ENCODE data around the gene SLC23A1. TPM values are rescaled to one million over a fixed set of nuclear protein-coding genes. Genes with fewer than 3 reads are reported as not detected.
A peak's percentile ranks its signal among the peaks of the same experiment; 100 is the strongest.
"Not testable (repeated sequence)": the region's sequence is repeated elsewhere in the genome, so short reads cannot be mapped to it uniquely, and the experiment has no call there.

SLC23A1 gene
- total RNA-seq, 1 experiment from 2014 or later, result not detected

DNA sequence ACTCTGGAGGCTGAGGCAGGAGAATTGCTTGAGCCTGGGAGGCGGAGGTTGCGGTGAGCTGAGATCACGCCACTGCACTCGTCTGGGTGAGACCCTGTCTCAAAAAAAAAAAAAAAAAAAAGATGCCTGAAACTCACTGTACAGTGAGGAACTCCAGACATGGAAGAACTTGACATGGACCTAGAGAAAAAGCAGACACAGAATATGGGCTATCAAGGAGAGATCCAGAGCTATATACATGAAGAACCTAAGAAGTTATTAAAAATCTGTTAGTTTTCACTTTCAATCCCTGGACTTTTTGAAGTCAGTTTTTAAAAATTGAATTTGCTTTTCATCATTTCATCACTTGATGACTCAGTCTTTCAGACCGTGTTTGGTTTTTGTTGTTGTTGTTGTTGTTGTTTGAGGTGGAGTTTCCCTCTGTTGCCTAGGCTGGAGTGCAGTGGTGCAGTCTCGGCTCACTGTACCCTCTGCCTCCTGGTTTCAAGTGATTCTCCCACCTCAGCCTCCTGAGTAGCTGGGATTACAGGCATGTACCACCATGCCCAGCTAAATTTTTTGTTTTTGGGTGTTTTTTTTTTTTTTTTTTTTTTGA, 21.2 kb downstream of the SLC23A1 start:
- no peak for DNase-seq
- Histone ChIP-seq H3K9me3 (no peaks in the 10 kb centered on the region), H3K27me3 (no peaks in the 10 kb centered on the region), H3K36me3 (peaks cover 61% of the 10 kb centered on the region), H3K4me3 (no peak overlapping the region)

DNA sequence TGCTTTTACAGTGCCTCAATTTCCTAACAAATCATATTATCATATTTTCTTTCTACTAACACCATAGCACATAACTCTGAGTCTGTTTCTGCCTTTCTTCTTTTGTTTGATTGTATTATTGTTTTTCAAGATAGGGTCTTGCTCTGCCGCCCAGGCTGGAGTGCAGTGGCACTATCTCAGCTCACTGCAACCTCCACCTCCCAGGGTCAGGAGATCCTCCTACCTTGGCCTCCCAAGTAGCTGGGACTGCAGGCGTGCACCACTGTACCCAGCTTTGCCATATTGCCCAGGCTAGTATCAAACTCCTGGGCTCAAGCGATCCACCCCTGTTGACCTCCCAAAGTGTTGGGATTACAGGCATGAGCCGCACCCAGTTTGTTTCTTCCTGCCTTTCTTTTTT, 22.7 kb downstream of the SLC23A1 start:
- no peak for DNase-seq
- Histone ChIP-seq H3K27me3 (no peaks in the 10 kb centered on the region), H3K4me3 (no peak overlapping the region), H3K36me3 (peaks cover 53% of the 10 kb centered on the region), H3K9me3 (no peaks in the 10 kb centered on the region)

DNA sequence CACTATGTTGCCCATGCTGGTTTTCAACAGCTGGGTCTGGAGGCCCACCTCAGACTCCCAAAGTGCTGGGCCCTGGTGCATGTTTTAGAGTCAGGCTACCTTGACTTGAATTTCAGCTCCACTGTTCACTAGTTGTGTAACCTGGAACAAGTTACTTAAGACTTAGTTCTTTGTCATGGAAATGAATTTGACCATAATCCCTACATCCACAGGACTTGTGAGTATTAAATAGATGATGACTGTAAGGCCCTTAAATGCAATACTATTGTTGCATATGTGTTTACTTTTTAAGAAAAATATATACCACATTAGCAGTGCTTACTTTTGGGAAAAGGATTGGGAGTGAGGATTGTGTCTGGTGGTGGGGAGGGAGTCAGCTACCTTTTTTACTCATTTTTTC, 25.0 kb downstream of the SLC23A1 start:
- no peak overlapping the region for H3K4me3 ChIP-seq
- DNase-seq, result no peak
- H3K9me3 ChIP-seq, result peaks cover 11% of the 10 kb centered on the region
- H3K36me3 ChIP-seq, result peaks cover 45% of the 10 kb centered on the region
- no peaks in the 10 kb centered on the region for H3K27me3 ChIP-seq

DNA sequence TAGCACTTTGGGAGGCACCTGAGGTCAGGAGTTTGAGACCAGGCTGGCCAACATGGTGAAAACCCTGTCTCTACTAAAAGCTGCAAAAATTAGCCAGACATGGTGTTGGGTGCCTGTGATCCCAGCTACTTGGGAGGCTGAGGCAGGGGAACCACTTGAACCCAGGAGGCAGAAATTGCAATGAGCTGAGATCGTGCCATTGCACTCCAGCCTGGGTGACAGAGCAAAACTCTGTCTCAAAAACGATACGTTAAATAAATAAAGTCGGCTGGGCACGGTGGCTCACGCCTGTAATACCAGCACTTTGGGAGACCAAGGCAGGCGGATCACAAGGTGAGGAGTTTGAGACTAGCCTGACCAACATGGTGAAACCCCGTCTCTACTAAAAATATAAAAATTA, 27.2 kb downstream of the SLC23A1 start:
- H3K9me3 ChIP-seq, result peaks cover 12% of the 10 kb centered on the region
- not testable (repeated sequence) for DNase-seq, H3K27me3 ChIP-seq, H3K4me3 ChIP-seq
- H3K36me3 ChIP-seq, result peaks cover 54% of the 10 kb centered on the region

DNA sequence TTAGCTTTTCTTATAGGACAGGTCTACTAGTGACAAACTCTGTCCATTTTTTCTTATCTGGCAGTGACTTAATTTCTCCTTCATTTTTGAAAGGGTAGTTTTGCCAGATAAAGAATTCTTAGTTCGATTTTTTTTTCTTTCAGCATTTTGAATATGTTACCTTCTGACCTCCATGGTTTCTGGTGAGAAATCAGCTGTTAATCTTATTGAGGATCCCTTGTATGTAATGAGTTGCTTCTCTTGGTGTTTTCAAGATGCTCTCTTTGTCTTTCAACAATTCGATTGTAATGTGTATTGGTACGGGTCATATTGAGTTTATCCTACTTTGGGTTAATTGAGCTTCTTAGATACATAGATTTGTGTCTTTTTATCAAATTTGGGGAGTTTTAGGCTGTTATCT, 28.9 kb downstream of the SLC23A1 start:
- H3K4me3 ChIP-seq, result no peak overlapping the region
- DNase-seq, result no peak
- H3K36me3 ChIP-seq, result peaks cover 52% of the 10 kb centered on the region
- H3K27me3 ChIP-seq, result no peaks in the 10 kb centered on the region
- peaks cover 12% of the 10 kb centered on the region for H3K9me3 ChIP-seq

DNA sequence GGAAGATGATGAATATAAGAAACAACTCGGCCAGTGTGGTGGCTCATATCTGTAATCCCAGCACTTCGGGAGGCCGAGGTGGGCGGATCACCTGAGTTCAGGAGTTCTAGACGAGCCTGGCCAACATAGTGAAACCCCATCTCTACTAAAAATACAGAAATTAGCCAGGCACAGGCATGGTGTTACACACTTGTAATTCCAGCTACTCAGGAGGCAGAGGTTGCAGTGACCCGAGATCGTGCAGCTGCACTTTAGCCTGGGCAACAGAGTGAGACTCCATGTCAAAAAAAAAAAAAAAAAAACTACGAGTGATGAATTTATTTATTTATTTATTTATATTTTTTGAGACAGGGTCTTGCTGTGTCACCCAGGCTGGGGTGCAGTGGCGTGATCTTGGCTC, 35.2 kb downstream of the SLC23A1 start:
- not testable (repeated sequence) for DNase-seq, H3K27me3 ChIP-seq, H3K4me3 ChIP-seq, H3K9me3 ChIP-seq
- peaks cover 63% of the 10 kb centered on the region for H3K36me3 ChIP-seq

DNA sequence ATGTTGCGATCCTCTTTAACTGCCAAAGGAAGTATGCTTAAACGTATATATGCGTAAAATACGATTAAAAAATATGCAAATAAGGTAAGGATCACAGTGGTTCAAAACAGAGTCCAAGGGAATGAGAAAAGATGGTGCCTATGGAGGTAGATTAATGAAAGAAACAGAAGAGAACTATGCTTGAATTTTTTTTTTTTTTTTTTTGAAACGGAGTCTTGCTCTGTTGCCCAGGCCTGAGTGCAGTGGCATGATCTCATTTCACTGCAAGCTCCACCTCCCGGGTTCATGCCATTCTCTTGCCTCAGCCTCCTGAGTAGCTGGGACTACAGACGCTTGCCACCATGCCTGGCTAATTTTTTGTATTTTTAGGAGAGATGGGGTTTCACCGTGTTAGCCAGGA, 37.7 kb downstream of the SLC23A1 start:
- H3K36me3 ChIP-seq, result peaks cover 51% of the 10 kb centered on the region
- H3K9me3 ChIP-seq, H3K27me3 ChIP-seq, DNase-seq, H3K4me3 ChIP-seq: not testable (repeated sequence)

DNA sequence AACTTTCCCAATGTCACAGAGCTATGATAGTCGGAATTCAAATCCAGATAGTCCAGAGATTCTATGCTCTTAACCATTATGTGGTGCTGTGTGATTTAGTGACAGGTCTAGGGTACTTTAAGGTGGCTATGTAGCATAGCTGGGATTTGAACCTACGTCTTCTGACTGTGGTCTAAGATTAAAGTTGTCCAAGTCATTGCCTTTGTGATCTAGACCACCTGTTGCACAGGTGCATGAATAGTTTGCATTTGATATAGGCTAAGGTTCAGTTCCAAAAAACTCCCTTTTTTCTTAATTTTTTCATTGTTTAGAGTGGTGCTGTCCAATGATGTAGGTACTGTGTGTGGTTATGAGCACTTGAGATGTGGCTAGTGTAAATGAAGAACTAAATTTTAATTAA, 38.9 kb downstream of the SLC23A1 start:
- no peaks in the 10 kb centered on the region for H3K27me3 ChIP-seq
- H3K36me3 ChIP-seq, result peaks cover 45% of the 10 kb centered on the region
- no peak overlapping the region for H3K4me3 ChIP-seq
- H3K9me3 ChIP-seq, result no peaks in the 10 kb centered on the region
- DNase-seq, result no peak

DNA sequence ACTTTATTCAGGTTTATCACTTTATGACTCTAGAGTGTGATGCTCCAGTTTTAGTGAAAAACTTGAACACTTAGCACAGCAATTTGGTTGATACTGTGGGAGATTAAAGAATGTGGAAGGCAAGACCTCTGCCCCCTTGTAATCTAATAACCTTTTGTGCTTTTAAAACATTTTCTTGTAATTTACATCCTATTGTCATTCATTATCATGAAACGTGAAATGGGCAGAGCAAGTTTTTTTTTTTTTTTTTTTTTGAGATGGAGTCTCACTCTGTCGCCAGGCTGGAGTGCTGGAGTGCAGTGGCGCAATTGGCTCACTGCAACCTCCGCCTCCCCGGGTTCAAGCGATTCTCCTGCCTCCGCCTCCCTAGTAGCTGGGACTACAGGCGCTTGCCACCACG, 39.6 kb downstream of the SLC23A1 start:
- Histone ChIP-seq H3K4me3 (peak overlapping the region; percentile 96), H3K27me3 (no peaks in the 10 kb centered on the region), H3K36me3 (peaks cover 39% of the 10 kb centered on the region), H3K9me3 (no peaks in the 10 kb centered on the region)
- no peak for DNase-seq

DNA sequence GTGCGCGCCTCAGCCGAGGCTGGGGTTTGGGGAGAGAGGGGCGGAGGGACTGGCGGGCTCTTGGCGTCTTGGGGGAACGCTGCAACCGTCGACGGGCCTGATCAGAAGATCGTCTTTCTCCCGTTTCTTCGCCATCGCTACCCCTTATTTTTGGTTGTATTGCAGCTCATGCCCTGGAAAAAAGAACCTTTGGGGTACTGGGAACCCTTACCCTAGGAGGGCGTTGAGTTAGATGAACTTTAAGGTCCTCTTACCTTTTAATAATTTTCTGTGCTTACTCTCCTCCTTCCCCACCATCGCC, 40.7 kb downstream of the SLC23A1 start:
- no peaks in the 10 kb centered on the region for H3K9me3 ChIP-seq
- H3K27me3 ChIP-seq, result no peaks in the 10 kb centered on the region
- peaks cover 35% of the 10 kb centered on the region for H3K36me3 ChIP-seq
- DNase-seq, result no peak
- H3K4me3 ChIP-seq, result peak overlapping the region; percentile 96

DNA sequence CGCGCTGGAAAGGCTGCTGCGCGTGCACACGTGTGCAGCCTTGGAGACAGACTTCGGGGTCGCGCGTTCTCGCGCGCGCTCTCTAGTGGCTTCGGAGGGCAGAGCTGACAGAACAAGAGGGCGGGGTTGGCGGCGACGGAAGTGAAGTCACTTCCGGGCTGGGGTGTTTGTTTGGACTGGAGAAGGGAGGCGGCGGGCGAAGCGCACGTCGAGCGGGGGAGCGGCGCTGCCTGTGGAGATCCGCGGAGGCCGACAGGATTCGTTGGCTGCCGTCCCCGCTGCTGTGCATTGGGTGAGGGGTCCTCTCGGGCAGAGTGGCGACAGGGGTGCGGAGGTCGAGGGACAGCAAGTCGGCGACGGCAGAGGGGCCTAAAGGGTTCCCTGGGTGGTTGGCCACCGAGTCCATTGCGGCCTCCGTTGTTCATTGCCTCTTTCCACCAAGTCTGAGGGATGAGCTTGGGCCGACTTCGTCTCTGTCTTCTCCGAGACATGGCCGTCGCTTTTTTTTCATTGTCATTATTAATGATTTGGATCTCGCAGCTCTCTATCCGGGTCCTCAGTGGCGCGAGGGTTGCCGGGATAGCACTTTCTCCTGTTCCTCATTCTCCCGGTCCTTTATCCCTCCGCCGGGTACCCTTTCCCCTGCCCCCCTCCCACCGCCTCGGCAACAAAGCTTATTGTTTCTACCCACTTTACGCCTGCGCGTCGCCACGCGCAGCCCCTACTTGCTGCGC, 41.2 kb downstream of the SLC23A1 start, which contains the start of gene PAIP2:
Gene PAIP2, plus strand, starts transcription at position 166 of the 734 bp plus-strand sequence. CDS start 21,931 bp downstream, outside the sequence.
- Histone ChIP-seq H3K9me3 (no peaks in the 10 kb centered on the region), H3K27me3 (no peaks in the 10 kb centered on the region), H3K4me3 (peak within 1 kb of the TSS; percentile 96), H3K36me3 (peaks cover 33% of the 10 kb centered on the region)
- peak; percentile 99 for DNase-seq

DNA sequence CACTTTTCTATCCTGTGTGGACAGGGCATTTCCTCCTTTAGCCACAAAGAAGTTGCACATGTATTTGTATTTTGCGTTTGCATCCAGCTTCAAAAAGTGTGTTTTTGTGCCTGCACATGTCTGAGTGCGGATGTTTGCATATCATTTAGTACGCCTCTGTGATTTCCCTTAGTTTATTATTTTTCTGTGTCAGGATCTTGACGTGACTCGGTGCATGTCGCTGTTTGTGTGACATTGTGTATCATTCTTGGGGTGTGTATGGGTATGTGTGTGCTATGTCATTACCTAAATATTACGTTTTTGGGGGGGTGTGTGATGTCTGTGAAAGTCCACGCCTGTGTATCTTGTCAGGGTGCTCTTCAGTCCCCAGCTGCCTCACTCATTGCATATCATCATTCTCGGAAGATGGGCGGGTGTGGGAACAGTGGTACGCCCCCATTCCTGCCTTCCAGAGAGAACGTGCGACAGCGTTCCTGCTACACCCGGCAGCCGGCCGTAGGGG, 41.9 kb downstream of the SLC23A1 start:
- DNase-seq, result no peak
- peak overlapping the region; percentile 96 for H3K4me3 ChIP-seq
- no peaks in the 10 kb centered on the region for H3K27me3 ChIP-seq
- H3K36me3 ChIP-seq, result peaks cover 27% of the 10 kb centered on the region
- no peaks in the 10 kb centered on the region for H3K9me3 ChIP-seq

DNA sequence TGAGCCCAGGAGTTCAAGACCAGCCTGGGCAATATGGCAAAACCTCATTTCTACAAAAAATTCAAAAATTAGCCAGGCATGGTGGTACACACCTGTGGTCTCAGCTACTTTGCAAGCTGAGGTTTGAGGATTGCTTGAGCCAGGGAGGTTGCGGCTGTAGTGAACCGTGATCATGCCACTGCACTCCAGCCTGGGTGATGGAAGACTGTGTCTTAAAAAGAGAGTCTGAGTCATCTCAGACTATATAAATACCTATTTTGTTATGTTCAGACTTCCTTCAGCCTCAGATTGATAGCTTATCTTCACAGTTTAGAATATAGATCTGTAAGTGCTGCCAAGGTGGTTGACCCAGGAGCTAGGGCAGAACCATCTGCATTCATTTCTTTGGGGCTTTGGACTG, 43.0 kb downstream of the SLC23A1 start:
- Histone ChIP-seq H3K4me3 (no peak overlapping the region), H3K27me3 (no peaks in the 10 kb centered on the region), H3K9me3 (no peaks in the 10 kb centered on the region), H3K36me3 (peaks cover 19% of the 10 kb centered on the region)
- no peak for DNase-seq

DNA sequence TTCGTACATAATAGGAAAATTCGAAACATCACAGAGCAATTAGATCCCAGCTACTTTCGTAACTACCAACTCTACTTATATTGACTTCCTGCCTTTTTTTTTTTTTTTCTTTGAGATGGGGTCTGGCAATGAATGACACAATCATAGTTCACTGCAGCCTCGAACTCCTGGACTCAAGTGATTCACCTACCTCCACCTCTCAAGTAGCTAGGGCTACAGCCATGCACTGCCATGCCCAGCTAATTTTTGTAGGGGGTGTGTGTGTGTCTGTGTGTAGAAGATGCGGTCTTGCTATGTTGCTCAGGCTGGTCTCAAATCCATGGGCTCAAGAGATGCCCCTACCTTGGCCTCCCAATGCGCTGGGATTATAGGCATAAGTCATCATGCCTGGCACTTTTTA, 47.3 kb downstream of the SLC23A1 start:
- peaks cover 36% of the 10 kb centered on the region for H3K36me3 ChIP-seq
- no peak overlapping the region for H3K4me3 ChIP-seq
- no peaks in the 10 kb centered on the region for H3K9me3 ChIP-seq
- H3K27me3 ChIP-seq, result no peaks in the 10 kb centered on the region
- peak; percentile 13 for DNase-seq

Other genes starting within 250 kb of the SLC23A1 start
- gene SIL1, start 184.9 kb downstream of the SLC23A1 start, total RNA-seq (2014; rRNA removed; shearing (Covaris generic); ENCODE audit: low replicate concordance), result 48.9 and 78.7 TPM in 2 replicates
- gene MATR3, start 89.6 kb downstream of the SLC23A1 start, total RNA-seq (2014; rRNA removed; shearing (Covaris generic); ENCODE audit: low replicate concordance), result 280 and 444 TPM in 2 replicates
- 80.6 and 119 TPM in 2 replicates for gene PAIP2, start 41.4 kb downstream of the SLC23A1 start, total RNA-seq (2014; rRNA removed; shearing (Covaris generic); ENCODE audit: low replicate concordance)
- gene MZB1, start 6.6 kb upstream of the SLC23A1 start, total RNA-seq (2014; rRNA removed; shearing (Covaris generic); ENCODE audit: low replicate concordance), result not detected in 2 replicates
- gene PROB1, start 11.8 kb upstream of the SLC23A1 start, total RNA-seq (2014; rRNA removed; shearing (Covaris generic); ENCODE audit: low replicate concordance), result 0.13 TPM in 1 of 2 replicates, not detected in the other
- 1.2 and 9.7 TPM in 2 replicates for gene SPATA24, start 20.8 kb upstream of the SLC23A1 start, total RNA-seq (2014; rRNA removed; shearing (Covaris generic); ENCODE audit: low replicate concordance)
- gene DNAJC18, start 56.2 kb upstream of the SLC23A1 start, total RNA-seq (2014; rRNA removed; shearing (Covaris generic); ENCODE audit: low replicate concordance), result not detected in 2 replicates
- 0.63 and 0.74 TPM in 2 replicates for gene ECSCR, start 79.4 kb upstream of the SLC23A1 start, total RNA-seq (2014; rRNA removed; shearing (Covaris generic); ENCODE audit: low replicate concordance)
- not detected in 2 replicates for gene SMIM33, start 87.7 kb upstream of the SLC23A1 start, total RNA-seq (2014; rRNA removed; shearing (Covaris generic); ENCODE audit: low replicate concordance)
- gene STING1, start 99.5 kb upstream of the SLC23A1 start, total RNA-seq (2014; rRNA removed; shearing (Covaris generic); ENCODE audit: low replicate concordance), result 45.6 and 54.5 TPM in 2 replicates
- gene UBE2D2, start 178.0 kb upstream of the SLC23A1 start, total RNA-seq (2014; rRNA removed; shearing (Covaris generic); ENCODE audit: low replicate concordance), result 104 and 187 TPM in 2 replicates

Measured in MG63 (cell line).